DOHH2 (cell line): ENCODE data around the gene SGCD.

Experiments
- CTCF ChIP-seq: fragments of 200-600 bp; sonication (generic); IDR thresholded peaks from one replicate; pipeline ENCODE4 v1.5.1; 2014; ENCODE audit warnings: antibody characterized with exemption, mild to moderate bottlenecking, low read depth, low read length; ENCODE audit not compliant: poor library complexity, severe bottlenecking
- EZH2phosphoT487 ChIP-seq: fragments of 200-600 bp; sonication (generic); IDR thresholded peaks from 2 replicates; pipeline ENCODE4 v1.6.1; 2017; ENCODE audit warnings: borderline replicate concordance, mild to moderate bottlenecking, antibody characterized with exemption, low read length, moderate library complexity, mixed read lengths

DNA sequence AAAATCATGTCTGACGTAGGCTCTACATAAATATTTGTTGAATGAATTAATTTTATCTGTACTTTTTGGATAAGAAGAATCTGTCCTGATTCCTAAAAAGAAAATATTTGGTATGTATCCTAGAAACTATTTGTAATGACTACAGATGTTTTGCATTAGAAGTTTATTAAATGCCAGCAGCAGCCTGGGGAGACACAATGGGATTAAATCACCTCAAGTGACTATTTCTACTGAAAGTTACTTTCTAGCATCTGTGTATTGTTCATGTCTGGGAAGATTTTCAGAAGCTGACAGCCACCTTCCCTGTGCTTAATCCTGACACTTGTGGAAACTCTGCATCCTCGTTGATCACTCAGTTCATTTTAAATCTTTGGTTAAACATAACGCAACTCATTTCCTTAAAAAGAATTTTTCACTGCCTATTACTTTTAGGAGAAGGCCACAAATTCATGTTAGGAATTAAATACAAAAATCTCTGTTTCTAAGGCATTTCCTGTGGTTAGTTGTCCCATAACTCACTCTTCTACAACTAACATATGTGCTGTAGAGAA lies 313.8 kb downstream of the SGCD start:
- no peak for TF ChIP-seq CTCF
- TF ChIP-seq EZH2phosphoT487: no peak
